ENCODE data around the gene SPINDOC. TPM values are rescaled to one million over a fixed set of nuclear protein-coding genes. Genes with fewer than 3 reads are reported as not detected.
"Not testable (repeated sequence)": the region's sequence is repeated elsewhere in the genome, so short reads cannot be mapped to it uniquely, and the experiment has no call there.

The SPINDOC gene
- total RNA-seq, 1 experiment from 2014 or later = 50.9 TPM

DNA sequence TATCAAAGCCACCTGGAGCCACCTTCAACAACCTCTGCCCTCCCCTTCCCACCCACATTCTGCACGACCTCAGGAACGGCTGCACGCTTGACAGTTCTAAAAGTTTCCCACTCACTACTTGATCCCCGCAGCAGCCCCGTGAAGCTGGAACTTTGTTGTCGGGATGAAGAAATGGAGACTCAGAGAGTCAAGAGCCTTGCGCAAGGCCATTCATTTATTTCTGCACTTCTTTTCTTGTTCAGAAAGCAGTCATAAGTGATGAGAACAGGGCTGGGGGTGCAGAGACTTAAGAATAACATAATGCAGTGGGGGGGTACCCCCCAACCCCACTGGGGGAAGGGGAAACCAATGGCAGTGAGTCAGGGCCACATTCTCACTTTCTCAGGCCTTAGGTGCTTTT is 42.5 kb upstream of the SPINDOC start:
- ATAC-seq (no peak), DNase-seq (ENCODE audit: low read depth, low spot score) (no peak)
- no TSS peak for BruUV-seq (replicated peaks)
- no peak overlapping the region for H2AFZ ChIP-seq (ENCODE audit: low read depth, low read length, poor library complexity, severe bottlenecking)
- TF ChIP-seq ZNF274 (IDR thresholded peaks at IDR 0.05; ENCODE audit: low read depth, low read length) (no peak), ZFX (IDR thresholded peaks at IDR 0.05) (no peak), MAX (IDR thresholded peaks at IDR 0.05) (no peak), SP1 (IDR thresholded peaks at IDR 0.05; ENCODE audit: low read depth) (no peak)
- peaks cover 9% of the 10 kb centered on the region; the same call in 1 of the 2 replicates for H4K20me1 ChIP-seq (ENCODE audit: insufficient read depth)
- H3K27ac ChIP-seq (ENCODE audit: low read depth, low read length) = no peak overlapping the region
- no peaks in the 10 kb centered on the region for H3K9me2 ChIP-seq (ENCODE audit: insufficient read depth)
- intact Hi-C loops (cut with micrococcal nuclease) = no loop called here
- no peak overlapping the region for H3K4me2 ChIP-seq (ENCODE audit: low read length)
- ChIA-PET POLR2A (no interaction called here), CTCF (interaction anchor here (1.5 kb wide), 1 partner anchor 175 kb away, joined by 3 read pairs; no protein-coding TSS in a partner anchor), RAD21 (ENCODE audit: low non-redundant PET in 1 of 2, low total read pairs in 2 of 2, uncharacterized antibody in 2 of 2, unreplicated experiment in 2 of 2) (no interaction called here)
- H3K9me3 ChIP-seq (ENCODE audit: control insufficient read depth in 1 of 2, insufficient read depth in 1 of 2, low read depth in 1 of 2, low read length in 2 of 2) = no peaks in the 10 kb centered on the region
- H3K4me3 ChIP-seq (replicated peaks in 1 of 2; ENCODE audit: low read depth in 1 of 2, low read length in 2 of 2) = no peak overlapping the region
- H3K79me2 ChIP-seq (ENCODE audit: insufficient read depth, low read length) = peaks cover 21% of the 10 kb centered on the region
- H3K36me3 ChIP-seq (ENCODE audit: control insufficient read depth in 1 of 2, insufficient read depth in 2 of 2, low read length in 2 of 2) = peaks cover 0 to 3% of the 10 kb centered on the region in 2 experiments; a peak in 1 of 4 replicates
- peaks cover 14 to 29% of the 10 kb centered on the region in 2 experiments for H3K4me1 ChIP-seq (ENCODE audit: control insufficient read depth in 1 of 2, insufficient read depth in 2 of 2, low read length in 2 of 2)
- no peaks in the 10 kb centered on the region for H3K27me3 ChIP-seq (ENCODE audit: insufficient read depth, low read length)
- H3K9ac ChIP-seq (ENCODE audit: low read length) = no peak overlapping the region

- H3K27ac ChIP-seq (ENCODE audit: low read depth, low read length); H3K4me2 ChIP-seq (ENCODE audit: low read length); intact Hi-C loops (cut with micrococcal nuclease); H3K9me3 ChIP-seq (ENCODE audit: control insufficient read depth in 1 of 2, insufficient read depth in 1 of 2, low read depth in 1 of 2, low read length in 2 of 2); DNase-seq (ENCODE audit: low read depth, low spot score); H2AFZ ChIP-seq (ENCODE audit: low read depth, low read length, poor library complexity, severe bottlenecking); ATAC-seq; H4K20me1 ChIP-seq (ENCODE audit: insufficient read depth); H3K4me3 ChIP-seq (replicated peaks in 1 of 2; ENCODE audit: low read depth in 1 of 2, low read length in 2 of 2); H3K9me2 ChIP-seq (ENCODE audit: insufficient read depth); BruUV-seq (replicated peaks); H3K9ac ChIP-seq (ENCODE audit: low read length); H3K36me3 ChIP-seq (ENCODE audit: control insufficient read depth in 1 of 2, insufficient read depth in 2 of 2, low read length in 2 of 2); H3K27me3 ChIP-seq (ENCODE audit: insufficient read depth, low read length): not testable (repeated sequence)
- H3K4me1 ChIP-seq (ENCODE audit: control insufficient read depth in 1 of 2, insufficient read depth in 2 of 2, low read length in 2 of 2) = peaks cover 9 to 23% of the 10 kb centered on the region in 2 experiments
- ChIA-PET CTCF (interaction anchor here (1.5 kb wide), 1 partner anchor 174 kb away, joined by 3 read pairs; no protein-coding TSS in a partner anchor), RAD21 (ENCODE audit: low non-redundant PET in 1 of 2, low total read pairs in 2 of 2, uncharacterized antibody in 2 of 2, unreplicated experiment in 2 of 2) (interaction anchor here in 1 of 2 experiments (1.0 kb wide), 1 partner anchor 31 kb away, joined by 4 read pairs; no protein-coding TSS in a partner anchor), POLR2A (interaction anchor here (1.1 kb wide), 1 partner anchor 31 kb away, joined by 3 read pairs; no protein-coding TSS in a partner anchor)
- H3K79me2 ChIP-seq (ENCODE audit: insufficient read depth, low read length) = peaks cover 12% of the 10 kb centered on the region; the same call in 1 of the 2 replicates
Observed at GRCh38 chr11:63771741-63772318, 41.4 kb upstream of the SPINDOC start.
